H1 (cell line): ENCODE results near the gene PWWP3B. TPM values are rescaled to one million over a fixed set of nuclear protein-coding genes. Genes with fewer than 3 reads are reported as not detected.

Experiments used
- CTCF ChIA-PET: fragments of 300-600 bp; sonication (Branson Sonifier 250); formaldehyde crosslinking; loops from one replicate; lab custom pipeline; 2021; ENCODE audit not compliant: partially characterized antibody; lab: Charles Lee
- POLR2A ChIA-PET: fragments of 300-600 bp; sonication (Branson Sonifier 250); formaldehyde crosslinking; loops from one replicate; lab custom pipeline; 2021; ENCODE audit warnings: inconsistent platforms; ENCODE audit not compliant: partially characterized antibody; lab: Charles Lee
- DNase-seq, 2 experiments: peaks; one replicate each; pipeline versions ENCODE4 v3.0.0 to v3.0.0-alpha.2; 2010 to 2022; ENCODE audit warnings: low spot score in 2 of 2, low read depth in 1 of 2, mixed read lengths in 1 of 2
- FAIRE-seq: peaks from 2 replicates; lab custom pipeline; 2011; peaks lifted over from hg19 to GRCh38; lab: Jason Lieb, UNC
- H2AFZ ChIP-seq: 2 replicates; pipeline ENCODE4 v1.8.1; 2012; ENCODE audit warnings: low read length, inconsistent platforms
- H2AK5ac ChIP-seq: 2 replicates; pipeline ENCODE4 v1.6.1; 2013; ENCODE audit warnings: low read depth, low read length
- H2BK120ac ChIP-seq: replicated peaks from 2 replicates; pipeline ENCODE3; 2013; ENCODE audit warnings: low read depth, low read length, inconsistent platforms
- H2BK12ac ChIP-seq: 2 replicates; pipeline ENCODE4 v1.6.1; 2013; ENCODE audit warnings: low read depth, low read length
- H2BK15ac ChIP-seq: 2 replicates; pipeline ENCODE4 v1.6.1; 2013; ENCODE audit warnings: low read length
- H2BK20ac ChIP-seq: 2 replicates; pipeline ENCODE4 v1.6.1; 2013; ENCODE audit warnings: low read length
- H2BK5ac ChIP-seq: 2 replicates; pipeline ENCODE4 v1.6.1; 2013; ENCODE audit warnings: low read depth, low read length
- H3K14ac ChIP-seq: 2 replicates; pipeline ENCODE4 v1.6.1; 2013; ENCODE audit warnings: inconsistent platforms; ENCODE audit not compliant: insufficient read length
- H3K18ac ChIP-seq: 2 replicates; pipeline ENCODE4 v1.6.1; 2013; ENCODE audit warnings: low read length; ENCODE audit errors: extremely low read depth
- H3K23ac ChIP-seq: 2 replicates; pipeline ENCODE4 v1.6.1; 2013; ENCODE audit warnings: inconsistent platforms; ENCODE audit not compliant: insufficient read length
- H3K23me2 ChIP-seq: 2 replicates; pipeline ENCODE4 v1.6.1; 2013; ENCODE audit warnings: low read depth, low read length
- H3K27ac ChIP-seq: 2 replicates; pipeline ENCODE4 v1.6.1; 2011; ENCODE audit warnings: low read depth, low read length, inconsistent platforms
- H3K27me3 ChIP-seq, 4 experiments: replicated peaks in 1 of 4; 1 replicate in 1 of 4; 2 replicates in 3 of 4; pipeline versions ENCODE4 v1.6.1 to v1.8.1; 2011 to 2013; ENCODE audit warnings: low read length in 3 of 4, mild to moderate bottlenecking in 3 of 4, inconsistent platforms in 2 of 4, mixed read lengths in 2 of 4, moderate library complexity in 1 of 4; ENCODE audit not compliant: control insufficient read depth in 3 of 4, insufficient read depth in 3 of 4; ENCODE audit errors: extremely low read depth in 1 of 4
- H3K36me3 ChIP-seq, 4 experiments: 2 replicates each; pipeline versions ENCODE4 v1.6.1 to v1.8.1; 2011 to 2013; ENCODE audit warnings: mild to moderate bottlenecking in 4 of 4, low read length in 3 of 4, moderate library complexity in 2 of 4, control low read depth in 1 of 4, inconsistent platforms in 1 of 4; ENCODE audit not compliant: insufficient read depth in 4 of 4, control insufficient read depth in 2 of 4
- H3K4ac ChIP-seq: replicated peaks from 2 replicates; pipeline ENCODE3; 2013; ENCODE audit warnings: low read length, low read depth, mixed read lengths, inconsistent platforms; ENCODE audit not compliant: insufficient read length
- H3K4me1 ChIP-seq, 4 experiments: replicated peaks in 1 of 4; 1 replicate in 1 of 4; 2 replicates in 3 of 4; pipeline versions ENCODE4 v1.6.1 to v1.8.1; 2011 to 2013; ENCODE audit warnings: low read length in 3 of 4, inconsistent platforms in 2 of 4, mixed read lengths in 1 of 4; ENCODE audit not compliant: insufficient read depth in 4 of 4, control insufficient read depth in 3 of 4
- H3K4me2 ChIP-seq, 2 experiments: 2 replicates each; pipeline versions ENCODE4 v1.6.1 to v1.8.1; 2011 to 2013; ENCODE audit warnings: low read depth in 2 of 2, low read length in 2 of 2, control low read depth in 1 of 2, inconsistent platforms in 1 of 2, mild to moderate bottlenecking in 1 of 2; ENCODE audit not compliant: insufficient read depth in 1 of 2
- H3K4me3 ChIP-seq, 4 experiments: fragments of 200-600, 300-600 bp in 1 of 4; sonication (generic), shearing (Covaris generic), sonication (Bioruptor Twin) in 1 of 4; 2 replicates each; pipeline versions ENCODE4 v1.5.1 to v1.8.1; 2011 to 2016; ENCODE audit warnings: low read length in 4 of 4, low read depth in 3 of 4, control low read depth in 2 of 4, inconsistent platforms in 2 of 4, mild to moderate bottlenecking in 2 of 4, mixed read lengths in 1 of 4, moderate library complexity in 1 of 4; ENCODE audit not compliant: insufficient read depth in 2 of 4; ENCODE audit errors: extremely low read depth in 1 of 4
- H3K56ac ChIP-seq: replicated peaks from 2 replicates; pipeline ENCODE3; 2013; ENCODE audit warnings: low read depth, mild to moderate bottlenecking, mixed read lengths, low read length, inconsistent platforms; ENCODE audit not compliant: insufficient read length
- H3K79me1 ChIP-seq: 2 replicates; pipeline ENCODE4 v1.6.1; 2013; ENCODE audit warnings: low read depth, low read length, control low read depth
- H3K79me2 ChIP-seq, 2 experiments: 2 replicates each; pipeline versions ENCODE4 v1.6.1 to v1.8.1; 2012 to 2013; ENCODE audit warnings: low read length in 2 of 2, mild to moderate bottlenecking in 2 of 2, inconsistent platforms in 1 of 2; ENCODE audit not compliant: insufficient read depth in 2 of 2, control insufficient read depth in 1 of 2
- H3K9ac ChIP-seq, 4 experiments: replicated peaks in 1 of 4; 1 replicate in 1 of 4; 2 replicates in 3 of 4; pipeline versions ENCODE4 v1.6.1 to v1.8.1; 2011 to 2013; ENCODE audit warnings: low read depth in 3 of 4, low read length in 3 of 4, control low read depth in 2 of 4, mild to moderate bottlenecking in 2 of 4, moderate library complexity in 2 of 4, inconsistent platforms in 1 of 4; ENCODE audit errors: extremely low read depth in 1 of 4
- H3K9me3 ChIP-seq, 2 experiments: 2 replicates each; pipeline versions ENCODE4 v1.6.1 to v1.8.1; 2012 to 2013; ENCODE audit warnings: mild to moderate bottlenecking in 2 of 2, moderate library complexity in 2 of 2, control low read depth in 1 of 2, inconsistent platforms in 1 of 2, low read depth in 1 of 2, low read length in 1 of 2, mixed read lengths in 1 of 2; ENCODE audit not compliant: insufficient read depth in 2 of 2
- H4K20me1 ChIP-seq, 2 experiments: replicated peaks in 1 of 2; 2 replicates each; pipeline versions ENCODE3 to v1.8.1; 2011 to 2013; ENCODE audit warnings: inconsistent platforms in 2 of 2, low read length in 2 of 2, mild to moderate bottlenecking in 1 of 2; ENCODE audit not compliant: insufficient read depth in 2 of 2, control insufficient read depth in 1 of 2
- H4K5ac ChIP-seq: 2 replicates; pipeline ENCODE4 v1.6.1; 2013; ENCODE audit warnings: low read length, low read depth, mixed read lengths, inconsistent platforms; ENCODE audit not compliant: insufficient read length
- H4K8ac ChIP-seq: 2 replicates; pipeline ENCODE4 v1.8.0; 2013; ENCODE audit warnings: mild to moderate bottlenecking, moderate library complexity, low read length, inconsistent platforms; ENCODE audit not compliant: insufficient read depth; ENCODE audit errors: extremely low read depth
- H4K91ac ChIP-seq: replicated peaks from 2 replicates; pipeline ENCODE3; 2013; ENCODE audit warnings: low read length, mixed read lengths, inconsistent platforms; ENCODE audit not compliant: insufficient read length
- CEBPB ChIP-seq: IDR thresholded peaks from 2 replicates; pipeline ENCODE4 v1.6.1; 2012; ENCODE audit warnings: low read depth, low read length
- CTBP2 ChIP-seq: IDR thresholded peaks from 2 replicates; pipeline ENCODE4 v1.7.0; 2011; ENCODE audit warnings: borderline replicate concordance, mild to moderate bottlenecking, moderate library complexity, mixed read lengths, low read length; ENCODE audit not compliant: insufficient read depth, insufficient read length
- HDAC6 ChIP-seq: IDR thresholded peaks from one replicate; pipeline ENCODE4 v1.7.1; 2012; ENCODE audit warnings: low read depth, mild to moderate bottlenecking, inconsistent platforms, low read length, moderate library complexity
- KDM4A ChIP-seq: IDR thresholded peaks from one replicate; pipeline ENCODE4 v1.7.1; 2012; ENCODE audit warnings: low read depth, mild to moderate bottlenecking, moderate library complexity, low read length, inconsistent platforms; ENCODE audit not compliant: severe bottlenecking
- POLR2A ChIP-seq, 2 experiments: IDR thresholded peaks; 1 replicate in 1 of 2; 2 replicates in 1 of 2; pipeline ENCODE4 v1.6.1; 2011; ENCODE audit warnings: low read depth in 2 of 2, low read length in 2 of 2, mild to moderate bottlenecking in 2 of 2; ENCODE audit errors: control extremely low read depth in 1 of 2
- POLR2AphosphoS5 ChIP-seq: IDR thresholded peaks from 2 replicates; pipeline ENCODE4 v1.6.1; 2011; ENCODE audit warnings: low read depth, low read length
- SP4 ChIP-seq: IDR thresholded peaks from 2 replicates; pipeline ENCODE4 v1.6.1; 2012; ENCODE audit warnings: low read length, inconsistent platforms
- YY1 ChIP-seq: IDR thresholded peaks from 2 replicates; pipeline ENCODE4 v1.6.1; 2011; ENCODE audit warnings: low read depth, mild to moderate bottlenecking, low read length
- ZNF274 ChIP-seq: IDR thresholded peaks from 2 replicates; pipeline ENCODE4 v1.7.0; 2012; ENCODE audit warnings: low read length, borderline replicate concordance; ENCODE audit errors: extremely low read depth
- WGBS, 2 experiments: shearing (Covaris generic) in 1 of 2; methylation state at CpG; one replicate each; pipeline versions ENCODE4 v1.1.6 to v1.1.7; 2013 to 2015; ENCODE audit warnings: low lambda C conversion rate in 2 of 2, mixed read lengths in 2 of 2, inconsistent platforms in 1 of 2, low coverage in 1 of 2, missing lambda C conversion rate in 1 of 2; ENCODE audit not compliant: insufficient replicate concordance in 2 of 2, insufficient coverage in 1 of 2, insufficient read length in 1 of 2; ENCODE audit errors: extremely low coverage in 1 of 2, missing lambda C conversion rate in 1 of 2; 5-methylcytosine and 5-hydroxymethylcytosine counted together
- polyA plus RNA-seq, 7 experiments: library from polyadenylated mRNA; depleted of rRNA in 3 of 7; stranded (reverse) in 5 of 7; unstranded in 2 of 7; fragments of >200 nt in 5 of 7; fragments of 200-250 nt in 2 of 7; gene quantifications; 1 replicate in 5 of 7; 2 replicates in 1 of 7; 4 replicates in 1 of 7; pipeline versions ENCODE4 v1.2.1 to v1.2.3, GENCODE V29; 2011 to 2013; ENCODE audit warnings: missing spikeins in 2 of 7, mixed read lengths in 2 of 7
- total RNA-seq: library from RNA; stranded (reverse); fragmentation: NEBNext Ultra II Directional; extraction: Animal tissue kit (Norgen Biotek cat#: 25700); gene quantifications from 2 replicates; pipeline ENCODE4 v1.2.1, GENCODE V29; 2021

The PWWP3B gene
- total and polyA plus RNA-seq, 2 of the 8 experiments (the other 6 are each of a cell fraction or from before 2014, with no cell fraction given), result 0.15 to 0.61 TPM

DNA sequence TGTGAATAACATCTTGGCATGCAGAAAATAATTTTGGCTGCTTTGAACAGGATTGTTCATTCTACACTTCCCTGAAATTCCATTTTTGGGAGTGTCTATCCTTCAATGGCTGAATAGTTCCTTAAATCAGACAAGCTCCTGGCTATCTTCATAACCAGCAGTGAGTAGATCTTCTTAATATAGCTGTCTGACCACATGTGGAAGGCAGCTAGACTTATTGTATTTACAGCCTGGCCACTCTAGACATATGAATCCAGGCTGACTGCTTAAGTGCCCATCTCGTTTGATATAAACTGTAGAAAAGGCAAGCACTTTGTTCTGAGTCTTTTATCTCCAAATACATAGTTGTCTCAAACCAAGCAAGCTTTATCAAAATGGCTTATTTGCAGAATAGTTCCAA, 40.0 kb downstream of the PWWP3B start:
- TF ChIP-seq KDM4A (no peak), POLR2AphosphoS5 (no peak), CTBP2 (no peak), HDAC6 (no peak), CEBPB (no peak), SP4 (no peak), YY1 (no peak), ZNF274 (no peak), POLR2A (IDR thresholded peaks at IDR 0.05; ENCODE audit: control extremely low read depth in 1 of 2, low read depth in 2 of 2, low read length in 2 of 2) (no peak)
- TF ChIP-seq, all 59 proteins: peak for 0

More for the DNA sequence above, 40.0 kb downstream of the PWWP3B start:
- no peak overlapping the region for H2BK20ac ChIP-seq
- H3K4ac ChIP-seq, result no peak overlapping the region
- FAIRE-seq (no peak), DNase-seq (no peak)
- no peak overlapping the region for H4K91ac ChIP-seq
- no peak overlapping the region for H4K8ac ChIP-seq
- H3K27me3 ChIP-seq, result no peaks in the 10 kb centered on the region
- no peak overlapping the region for H3K18ac ChIP-seq
- H3K9ac ChIP-seq, result no peak overlapping the region
- H2BK12ac ChIP-seq, result no peak overlapping the region
- H3K4me2 ChIP-seq, result no peak overlapping the region
- no peaks in the 10 kb centered on the region for H3K4me1 ChIP-seq
- no peak overlapping the region for H3K23ac ChIP-seq
- 91% methylated on average over 1 of the region's 1 CpG; no CpG with 5 or more reads in 1 of the 2 experiments for WGBS, 2 experiments
- no peak overlapping the region for H3K14ac ChIP-seq
- ChIA-PET CTCF (no interaction called here), POLR2A (no interaction called here)
- H3K9me3 ChIP-seq, result peaks cover 0 to 28% of the 10 kb centered on the region in 2 experiments; a peak in 2 of 4 replicates
- H2AFZ ChIP-seq, result no peak overlapping the region
- no peak overlapping the region for H3K27ac ChIP-seq
- H3K36me3 ChIP-seq, result no peaks in the 10 kb centered on the region
- no peak overlapping the region for H2BK120ac ChIP-seq
- no peak overlapping the region for H4K5ac ChIP-seq
- H3K79me2 ChIP-seq, result no peaks in the 10 kb centered on the region
- no peaks in the 10 kb centered on the region for H3K23me2 ChIP-seq
- no peak overlapping the region for H2BK15ac ChIP-seq
- H2AK5ac ChIP-seq, result no peak overlapping the region
- H4K20me1 ChIP-seq, result no peaks in the 10 kb centered on the region
- no peak overlapping the region for H3K56ac ChIP-seq
- H3K4me3 ChIP-seq, result no peak overlapping the region
- no peak overlapping the region for H2BK5ac ChIP-seq
- no peaks in the 10 kb centered on the region for H3K79me1 ChIP-seq
